ENCODE data around the gene KCNIP4.

The KCNIP4 gene

GRCh38 chr4:20926529-20926928, 1022.0 kb downstream of the KCNIP4 start:
- TF ChIP-seq CTCF (conservative IDR thresholded peaks at IDR 0.05; ENCODE audit: low read depth, low read length): no peak
- H3K4me3 ChIP-seq (ENCODE audit: low read depth, low read length): no peak overlapping the region
- no peak for DNase-seq (ENCODE audit: low read depth)

GRCh38 chr4:20925176-20925575, 1023.4 kb downstream of the KCNIP4 start:
- no peak for DNase-seq (ENCODE audit: low read depth)
- no peak for TF ChIP-seq CTCF (conservative IDR thresholded peaks at IDR 0.05; ENCODE audit: low read depth, low read length)
- no peak overlapping the region for H3K4me3 ChIP-seq (ENCODE audit: low read depth, low read length)

GRCh38 chr4:20922962-20923361, 1025.6 kb downstream of the KCNIP4 start:
- TF ChIP-seq CTCF (conservative IDR thresholded peaks at IDR 0.05; ENCODE audit: low read depth, low read length): no peak
- no peak overlapping the region for H3K4me3 ChIP-seq (ENCODE audit: low read depth, low read length)
- no peak for DNase-seq (ENCODE audit: low read depth)

GRCh38 chr4:20916106-20916505, 1032.5 kb downstream of the KCNIP4 start:
- TF ChIP-seq CTCF (conservative IDR thresholded peaks at IDR 0.05; ENCODE audit: low read depth, low read length): no peak
- H3K4me3 ChIP-seq (ENCODE audit: low read depth, low read length): no peak overlapping the region
- DNase-seq (ENCODE audit: low read depth): no peak

- no peak for TF ChIP-seq CTCF (conservative IDR thresholded peaks at IDR 0.05; ENCODE audit: low read depth, low read length)
- no peak for DNase-seq (ENCODE audit: low read depth)
- no peak overlapping the region for H3K4me3 ChIP-seq (ENCODE audit: low read depth, low read length)
Observed at GRCh38 chr4:20904966-20905365, 1043.6 kb downstream of the KCNIP4 start.

GRCh38 chr4:20901851-20902250, 1046.7 kb downstream of the KCNIP4 start:
- TF ChIP-seq CTCF (conservative IDR thresholded peaks at IDR 0.05; ENCODE audit: low read depth, low read length): no peak
- no peak for DNase-seq (ENCODE audit: low read depth)

GRCh38 chr4:20899591-20899990, 1049.0 kb downstream of the KCNIP4 start:
- no peak for TF ChIP-seq CTCF (conservative IDR thresholded peaks at IDR 0.05; ENCODE audit: low read depth, low read length)
- H3K4me3 ChIP-seq (ENCODE audit: low read depth, low read length): no peak overlapping the region
- DNase-seq (ENCODE audit: low read depth): no peak

More at GRCh38 chr4:20901851-20902250, 1046.7 kb downstream of the KCNIP4 start:
- no peak overlapping the region for H3K4me3 ChIP-seq (ENCODE audit: low read depth, low read length)

Measured in choroid plexus epithelial cell (primary cell).